GM18868 (cell line): ENCODE measurements around the gene FCN3.
"Not testable (repeated sequence)": the region's sequence is repeated elsewhere in the genome, so short reads cannot be mapped to it uniquely, and the experiment has no call there.

Experiments used
- ATAC-seq: cut with Tn5 transposase; IDR thresholded peaks from one replicate; pipeline ENCODE4 v1.9.1; 2021; ENCODE audit warnings: mild to moderate bottlenecking, moderate library complexity; ENCODE audit not compliant: unreplicated experiment

The FCN3 gene

DNA sequence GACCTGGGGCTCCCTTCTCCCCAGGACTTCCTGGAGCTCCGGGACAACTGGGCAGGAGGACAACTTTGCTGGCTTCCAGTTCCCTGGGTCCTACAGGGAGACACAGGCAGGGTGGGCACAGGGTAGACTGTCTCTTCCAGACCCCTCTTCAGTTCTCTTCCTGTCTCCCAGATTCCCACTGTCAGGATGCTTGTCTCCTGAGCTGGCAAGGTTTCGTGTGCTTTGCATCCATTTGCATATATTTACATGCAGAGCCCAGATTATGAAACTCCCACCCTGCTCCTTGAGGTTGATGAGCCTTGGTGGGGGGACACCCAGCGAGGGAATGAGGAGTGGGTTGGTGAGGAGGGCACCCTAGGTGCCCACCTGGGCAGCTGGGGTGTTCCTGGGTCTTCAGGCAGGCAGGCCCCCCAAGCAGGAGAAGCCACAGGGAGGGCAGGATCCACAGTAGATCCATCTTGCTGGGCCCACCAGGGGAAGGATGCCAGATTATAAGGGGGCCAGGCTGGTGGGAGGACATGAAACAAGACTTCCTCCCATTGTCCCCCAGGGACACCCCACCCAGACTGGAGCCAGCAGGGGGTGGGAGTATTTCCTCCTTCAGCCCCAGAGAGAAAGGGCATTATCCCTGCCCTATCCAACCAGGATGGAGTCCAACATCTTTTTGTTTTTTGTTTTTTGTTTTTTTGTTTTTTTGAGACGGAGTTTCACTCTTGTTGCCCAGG lies at the start of gene FCN3:
Gene FCN3, minus strand, starts transcription at position 463 of the 725 bp plus-strand sequence. Its CDS starts 6 bp downstream, at position 457.
- ATAC-seq = no peak

- ATAC-seq = no peak
Observed at GRCh38 chr1:27423709-27424108, 49.1 kb upstream of the FCN3 start.

GRCh38 chr1:27418326-27419185 lies 43.9 kb upstream of the FCN3 start:
- ATAC-seq = peak; percentile 49

DNA sequence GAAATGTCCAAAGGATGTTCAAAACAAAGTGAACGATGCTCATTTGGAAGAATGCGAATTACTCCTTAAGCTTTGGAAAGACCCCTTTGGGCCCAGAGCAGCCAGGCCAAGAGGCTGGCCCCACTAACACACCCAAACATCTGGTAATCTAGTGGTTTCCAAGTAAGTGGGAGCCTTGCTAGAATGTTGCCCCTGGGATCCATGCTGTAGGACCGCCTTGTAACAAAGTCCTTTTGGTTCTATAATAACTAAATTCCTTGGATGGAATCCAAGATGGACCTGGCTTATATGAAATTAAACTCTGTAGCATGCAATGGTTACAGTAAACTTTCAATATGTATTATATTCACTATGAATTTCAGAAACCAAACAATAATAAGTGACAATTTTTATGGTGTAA lies 43.1 kb upstream of the FCN3 start:
- no peak for ATAC-seq

DNA sequence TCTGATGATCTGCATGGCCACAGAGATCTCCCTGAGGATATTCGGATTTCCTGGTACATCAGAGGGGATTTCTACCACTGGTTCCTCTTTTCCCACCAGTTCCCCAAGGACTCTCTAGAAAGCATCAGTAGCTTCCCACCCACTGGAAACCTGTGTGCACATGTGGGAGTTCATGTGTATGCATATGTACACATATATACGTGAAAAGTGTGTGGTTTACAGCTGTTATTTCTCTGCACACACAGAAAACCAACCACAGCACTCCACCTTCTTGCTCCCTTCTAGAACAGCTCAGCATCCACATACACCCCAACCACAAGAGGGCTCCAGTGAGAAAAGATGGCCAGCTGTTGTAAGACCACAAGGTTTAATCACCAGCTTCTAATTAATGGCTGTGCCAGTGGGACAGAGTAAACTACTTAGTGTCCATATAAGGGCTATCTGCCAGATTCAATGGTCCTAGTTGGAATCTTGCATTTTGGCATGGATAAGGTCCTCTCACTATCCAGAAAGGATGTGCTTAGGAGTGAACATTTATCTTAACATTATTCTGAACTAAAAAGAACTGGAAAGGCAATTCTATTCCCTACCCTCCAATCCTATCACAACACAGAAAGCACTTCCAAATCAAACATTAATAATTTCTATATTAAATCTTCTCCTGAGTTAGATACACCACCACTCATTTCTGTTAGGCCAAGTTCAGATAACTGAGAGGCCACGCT lies 41.9 kb upstream of the FCN3 start:
- no peak for ATAC-seq

DNA sequence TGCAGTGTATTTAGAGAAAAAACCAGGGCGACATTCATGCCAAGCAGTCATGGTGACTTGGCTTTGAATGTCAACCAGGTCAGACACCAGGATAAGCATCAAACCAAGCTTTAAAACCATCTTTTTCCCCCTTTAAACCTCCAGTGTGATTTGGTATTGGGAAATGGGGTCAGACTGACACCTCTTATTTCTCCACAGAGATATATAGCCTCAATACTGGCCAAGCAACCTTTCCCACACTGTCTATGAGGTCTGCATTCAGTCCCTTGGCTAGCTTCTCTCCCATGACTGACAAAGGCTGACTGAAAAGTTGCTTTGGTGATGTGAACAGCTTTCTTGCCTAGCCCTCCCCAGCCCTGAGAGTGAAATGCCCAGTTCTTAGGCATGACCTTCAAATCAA lies 39.5 kb upstream of the FCN3 start:
- no peak for ATAC-seq

DNA sequence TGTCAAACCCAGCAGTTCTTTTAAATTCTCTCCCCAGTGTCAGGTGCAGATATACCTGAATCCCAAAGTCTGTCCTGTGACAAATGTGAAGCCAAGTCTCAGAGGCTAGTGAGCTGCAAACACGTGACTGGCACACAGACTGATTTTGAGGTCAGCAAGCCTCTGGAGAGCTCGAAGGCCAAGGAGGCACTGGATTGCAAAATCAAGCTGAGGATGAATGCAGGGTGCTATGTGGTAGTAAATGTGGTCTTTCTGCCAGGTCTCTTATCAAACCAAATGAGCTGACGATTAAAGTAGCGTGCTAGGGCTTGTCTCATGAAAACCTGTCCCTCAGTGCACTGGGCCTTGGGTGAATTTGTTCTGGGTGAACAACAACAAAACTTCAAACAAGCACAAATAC lies 38.4 kb upstream of the FCN3 start:
- no peak for ATAC-seq

DNA sequence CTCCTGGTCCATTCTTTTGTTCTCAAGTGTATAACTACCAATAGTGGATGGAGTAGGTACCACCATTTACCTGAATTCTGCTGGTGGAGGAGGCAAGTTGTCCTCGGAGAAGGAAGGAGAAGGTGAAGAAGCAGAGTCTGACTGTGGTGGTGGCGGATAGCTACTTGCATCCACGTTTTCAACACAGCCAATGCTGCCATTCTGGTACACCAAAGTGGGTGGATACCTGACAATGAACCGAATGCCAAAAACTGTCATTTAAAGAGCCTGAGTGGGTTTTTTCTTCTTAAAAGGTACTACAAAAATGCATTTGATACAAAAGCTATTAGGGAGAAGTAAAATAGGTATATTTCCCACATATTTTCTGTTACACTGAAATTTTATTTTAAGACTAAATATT lies 37.9 kb upstream of the FCN3 start:
- ATAC-seq = no peak

GRCh38 chr1:27410709-27411108 lies 36.1 kb upstream of the FCN3 start:
- ATAC-seq = no peak

DNA sequence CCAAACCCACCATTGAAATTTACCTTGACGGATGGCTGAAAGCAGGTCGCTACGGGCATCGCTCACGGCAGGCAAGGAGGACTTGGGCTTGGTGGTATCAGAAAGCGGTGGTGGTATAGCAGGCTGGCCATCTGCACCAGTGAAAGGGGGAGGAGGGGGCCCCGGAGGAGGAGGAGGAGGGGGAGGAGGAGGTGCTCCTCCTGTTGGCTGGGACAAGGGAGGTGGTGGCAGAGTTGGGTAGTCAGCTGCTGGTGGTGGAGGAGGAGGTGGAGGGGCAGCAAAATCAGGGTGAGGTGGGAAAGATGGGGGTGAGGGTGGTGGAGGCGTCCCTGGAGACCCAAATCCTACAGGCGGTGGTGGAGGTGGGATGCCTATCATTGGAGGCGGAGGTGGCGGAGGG lies 35.0 kb upstream of the FCN3 start:
- ATAC-seq = no peak

DNA sequence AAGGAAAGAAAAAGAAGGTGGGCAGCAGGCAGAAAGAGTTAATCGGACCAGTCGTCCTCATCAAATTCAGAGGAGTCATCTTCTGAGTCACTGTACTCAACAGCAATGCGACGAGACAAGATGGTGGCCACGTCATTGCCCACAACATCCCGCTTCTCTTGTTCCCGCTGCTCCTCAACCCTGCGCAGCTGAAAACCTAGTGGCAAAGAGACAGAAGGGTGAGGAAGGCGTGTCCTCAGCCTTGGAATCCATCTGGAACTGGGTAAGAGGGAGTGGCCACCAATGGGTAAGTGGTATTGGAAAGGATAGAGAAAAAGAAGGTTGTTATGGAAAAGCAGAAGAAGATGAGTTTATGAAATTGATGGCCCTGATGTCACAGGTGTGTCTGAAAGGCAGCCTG lies 33.5 kb upstream of the FCN3 start:
- ATAC-seq = no peak

DNA sequence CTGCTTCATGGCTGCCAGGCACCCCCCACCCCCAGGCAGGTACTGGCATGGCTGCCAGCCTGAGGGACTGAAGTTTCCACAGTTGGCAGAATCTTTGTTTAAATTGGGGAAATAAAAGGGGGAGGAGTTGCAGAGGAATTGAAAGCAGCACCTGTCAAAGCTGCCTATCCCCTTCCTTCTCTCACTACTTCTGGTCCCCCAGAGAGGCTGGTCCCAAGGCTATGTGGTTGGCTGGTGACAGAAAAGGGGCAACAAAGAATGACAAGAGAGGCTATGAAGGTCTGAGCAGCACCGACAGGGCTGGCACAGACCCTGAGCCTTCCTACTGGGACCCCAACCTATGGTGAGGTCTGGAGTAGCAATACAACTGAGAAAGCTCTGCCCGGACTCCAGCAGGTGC lies 32.2 kb upstream of the FCN3 start:
- not testable (repeated sequence) for ATAC-seq

GRCh38 chr1:27406362-27406680 lies 31.7 kb upstream of the FCN3 start:
- ATAC-seq = no peak

- ATAC-seq = not testable (repeated sequence)
Observed at GRCh38 chr1:27405598-27406361, 31.2 kb upstream of the FCN3 start.

DNA sequence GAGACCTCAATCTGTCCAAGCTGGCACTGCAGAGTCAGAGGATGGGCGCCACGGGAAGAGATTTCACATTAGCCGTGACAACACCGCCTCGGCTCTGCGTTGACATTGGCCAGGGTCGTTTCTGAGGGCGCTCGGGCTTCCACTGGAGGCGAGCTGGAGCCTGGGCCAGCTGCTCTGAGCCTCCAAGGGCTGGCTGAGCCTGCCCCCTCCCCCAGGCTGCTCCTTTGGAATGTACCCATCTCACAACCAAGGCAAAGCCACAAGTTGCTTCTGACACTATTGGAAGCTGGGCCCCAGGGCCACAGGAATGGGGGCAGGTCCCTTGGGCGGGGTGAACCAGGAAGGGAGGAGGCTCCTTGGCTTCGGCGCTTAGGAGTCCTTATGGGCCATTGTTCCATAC lies 30.4 kb upstream of the FCN3 start:
- no peak for ATAC-seq

GRCh38 chr1:27403931-27404330 lies 29.3 kb upstream of the FCN3 start:
- no peak for ATAC-seq

DNA sequence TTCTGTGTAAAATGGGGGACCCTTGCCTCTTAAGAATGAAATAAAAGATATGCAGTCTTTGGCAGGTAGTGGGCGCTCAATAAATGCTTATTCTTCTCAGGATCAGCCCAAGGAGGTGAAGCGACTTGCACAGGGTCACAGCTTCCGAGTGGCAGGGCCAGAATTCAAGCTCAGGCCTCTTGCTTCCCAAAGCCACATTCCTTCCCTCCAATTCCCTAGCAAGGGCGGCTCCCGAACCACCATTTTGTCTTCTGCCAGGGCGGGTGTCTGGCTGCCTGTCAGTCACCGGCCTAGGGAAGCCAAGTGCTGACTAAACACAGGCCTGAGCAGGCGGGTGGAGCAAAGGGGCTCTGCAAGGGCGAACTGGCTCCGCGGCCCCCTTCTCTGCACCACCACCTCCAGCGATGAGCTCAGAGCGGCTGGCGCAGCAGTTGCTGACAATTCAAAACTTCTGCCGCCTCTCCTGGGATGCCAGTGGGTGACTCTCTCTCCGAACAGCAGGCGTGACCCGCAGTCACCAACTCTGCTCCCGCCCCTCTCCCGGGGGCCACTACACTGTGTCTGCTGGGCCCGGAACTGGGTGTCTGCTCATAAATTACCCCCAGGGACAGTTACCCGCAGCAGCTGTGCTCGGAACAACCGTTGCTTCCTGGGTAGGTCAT lies 28.6 kb upstream of the FCN3 start:
- no peak for ATAC-seq

DNA sequence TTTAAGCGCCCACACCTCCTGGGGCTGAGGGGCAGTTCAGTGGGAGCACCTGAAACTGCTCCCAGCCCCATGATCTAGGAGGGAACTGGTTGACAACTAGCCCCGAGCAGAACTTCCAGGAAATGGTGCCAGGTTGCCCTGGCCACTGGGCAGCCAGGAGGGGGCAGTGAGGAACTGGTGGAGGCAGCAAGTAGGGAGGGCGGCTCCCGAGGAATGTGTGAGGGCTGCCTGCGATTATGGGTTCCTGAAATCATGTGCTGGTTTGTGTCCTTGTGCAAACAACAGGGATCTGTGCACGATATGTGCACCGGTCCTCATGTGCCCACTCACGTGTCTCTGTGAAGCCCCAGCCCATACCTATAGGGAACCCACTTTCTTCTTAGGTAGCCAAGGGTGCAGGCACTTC lies 27.7 kb upstream of the FCN3 start:
- no peak for ATAC-seq

- ATAC-seq = no peak
Observed at GRCh38 chr1:27400963-27401341, 26.3 kb upstream of the FCN3 start.
